HG03095 (cell line): ENCODE results near the gene CCDC9.
"Not testable (repeated sequence)": the region's sequence is repeated elsewhere in the genome, so short reads cannot be mapped to it uniquely, and the experiment has no call there.

Experiments
- ATAC-seq: cut with Tn5 transposase; IDR thresholded peaks from one replicate; pipeline ENCODE4 v1.9.1; 2021; ENCODE audit warnings: moderate library complexity; ENCODE audit not compliant: unreplicated experiment

CCDC9 gene

DNA sequence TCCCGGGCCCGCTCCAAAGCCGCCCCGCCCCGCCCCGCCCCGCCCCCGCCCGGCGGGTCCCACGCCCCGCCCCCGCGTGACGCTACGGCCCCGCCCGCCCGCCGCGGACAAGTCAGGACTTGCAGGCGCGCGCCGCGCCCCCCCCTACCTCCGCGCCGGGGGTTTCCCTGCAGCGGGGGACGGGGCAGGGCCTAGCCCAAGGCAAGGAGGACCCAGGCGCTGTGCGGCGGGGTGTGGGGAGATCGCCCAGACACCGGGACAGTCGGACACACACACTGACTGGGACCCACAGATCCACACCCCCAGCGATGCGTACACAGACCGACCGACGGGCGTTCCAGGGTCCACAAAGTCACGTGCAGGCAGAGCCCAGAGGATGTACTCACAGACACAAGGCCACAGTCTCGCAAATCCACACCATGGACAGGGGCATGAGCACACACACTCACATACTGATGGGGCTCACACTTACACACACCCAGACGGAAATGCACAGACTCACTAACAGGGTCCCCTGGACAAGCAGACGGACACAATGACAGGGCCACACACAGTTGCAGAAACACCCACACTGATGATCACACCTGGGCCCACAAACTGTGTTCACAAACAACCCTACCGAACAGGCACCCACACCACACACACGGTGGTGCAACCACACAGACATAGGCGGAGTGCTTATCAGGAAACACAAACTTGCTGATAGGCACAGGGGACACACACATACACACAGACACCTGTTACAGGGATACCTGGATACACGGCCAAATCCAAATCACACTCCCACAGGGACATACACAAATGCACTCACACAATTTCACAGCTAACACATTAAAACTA, 24.9 kb upstream of the CCDC9 start:
- no peak for ATAC-seq

DNA sequence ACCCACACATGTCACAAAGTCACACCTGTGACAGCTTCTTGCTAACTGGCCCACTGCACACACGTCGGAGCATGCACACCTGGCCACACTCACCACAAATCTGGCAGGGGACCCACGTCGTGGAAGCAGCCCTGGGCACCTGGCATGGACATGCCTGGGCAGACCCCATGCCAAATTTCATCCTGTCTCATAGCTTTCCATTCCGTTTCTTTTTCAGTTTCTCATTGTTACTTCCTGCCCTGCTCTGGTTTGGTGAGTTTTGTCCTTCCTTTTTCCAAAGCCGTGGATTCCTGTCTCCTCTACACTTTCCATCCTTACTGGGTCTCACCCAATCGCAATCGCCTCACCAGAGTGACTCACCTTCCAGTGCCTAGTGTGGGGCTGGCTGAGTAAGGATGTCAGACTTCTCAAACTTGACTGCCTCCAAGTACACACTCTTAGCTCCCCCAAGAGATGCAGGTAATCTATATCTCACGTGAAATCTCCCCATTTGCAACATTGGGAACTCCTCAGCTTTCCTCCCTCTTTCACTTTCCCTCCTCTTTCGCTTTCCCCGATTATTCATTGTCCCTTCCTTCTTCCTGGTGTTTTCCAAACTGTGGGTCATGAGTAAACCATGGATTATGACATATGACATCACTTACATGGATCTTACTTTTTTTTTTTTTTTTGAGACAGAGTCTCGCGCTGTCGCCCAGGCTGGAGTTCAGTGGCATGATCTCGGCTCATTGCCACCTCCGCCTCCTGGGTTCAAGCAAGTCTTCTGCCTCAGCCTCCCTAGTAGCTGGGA, 23.7 kb upstream of the CCDC9 start:
- no peak for ATAC-seq

DNA sequence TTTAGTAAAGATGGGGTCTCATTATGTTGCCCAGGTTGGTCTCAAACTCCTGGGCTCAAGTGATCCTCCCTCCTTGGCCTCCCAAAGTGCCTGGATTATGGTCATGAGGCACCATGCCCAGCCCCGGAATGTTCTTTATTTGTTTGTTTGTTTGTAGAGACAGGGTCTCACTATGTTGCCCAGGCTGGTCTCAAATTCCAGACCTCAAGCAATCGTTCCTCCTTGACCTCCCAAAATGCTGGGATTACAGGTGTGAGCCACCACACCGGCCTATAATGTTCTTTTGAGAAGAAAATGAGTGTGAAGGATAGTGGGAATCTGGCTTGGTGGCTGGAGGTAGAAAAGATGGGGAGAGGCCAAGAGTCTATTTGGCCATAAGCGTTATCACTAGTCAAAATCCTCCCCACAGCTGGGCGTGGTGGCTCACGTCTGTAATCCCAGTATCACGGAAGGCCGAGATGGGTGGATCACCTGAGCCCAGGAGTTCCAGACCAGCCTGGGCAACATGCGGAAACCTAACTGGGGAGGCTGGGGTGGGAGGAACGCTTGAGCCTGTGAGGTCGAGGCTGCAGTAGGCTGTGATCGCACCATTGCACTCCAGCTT, 20.2 kb upstream of the CCDC9 start:
- ATAC-seq, result no peak

DNA sequence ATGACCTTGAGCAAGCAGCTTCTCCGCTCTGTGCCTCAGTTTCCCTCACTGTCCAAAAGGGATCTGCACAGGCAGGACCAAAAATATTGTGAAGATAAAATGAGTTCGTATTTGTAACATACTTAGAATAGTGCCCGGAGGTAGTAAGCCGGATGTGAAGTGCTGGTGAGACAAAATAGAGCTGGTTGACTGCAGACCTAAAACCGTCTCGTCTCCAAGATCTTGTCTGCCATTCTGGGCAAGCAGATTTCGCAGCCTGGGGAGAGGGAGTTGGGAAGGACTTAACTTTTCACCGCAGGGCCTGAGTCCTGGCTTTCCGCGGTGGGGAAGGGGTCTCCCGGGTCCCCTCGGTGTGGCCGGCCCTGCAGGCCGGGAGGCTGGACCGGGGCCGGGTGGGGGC, 17.2 kb upstream of the CCDC9 start:
- no peak for ATAC-seq

DNA sequence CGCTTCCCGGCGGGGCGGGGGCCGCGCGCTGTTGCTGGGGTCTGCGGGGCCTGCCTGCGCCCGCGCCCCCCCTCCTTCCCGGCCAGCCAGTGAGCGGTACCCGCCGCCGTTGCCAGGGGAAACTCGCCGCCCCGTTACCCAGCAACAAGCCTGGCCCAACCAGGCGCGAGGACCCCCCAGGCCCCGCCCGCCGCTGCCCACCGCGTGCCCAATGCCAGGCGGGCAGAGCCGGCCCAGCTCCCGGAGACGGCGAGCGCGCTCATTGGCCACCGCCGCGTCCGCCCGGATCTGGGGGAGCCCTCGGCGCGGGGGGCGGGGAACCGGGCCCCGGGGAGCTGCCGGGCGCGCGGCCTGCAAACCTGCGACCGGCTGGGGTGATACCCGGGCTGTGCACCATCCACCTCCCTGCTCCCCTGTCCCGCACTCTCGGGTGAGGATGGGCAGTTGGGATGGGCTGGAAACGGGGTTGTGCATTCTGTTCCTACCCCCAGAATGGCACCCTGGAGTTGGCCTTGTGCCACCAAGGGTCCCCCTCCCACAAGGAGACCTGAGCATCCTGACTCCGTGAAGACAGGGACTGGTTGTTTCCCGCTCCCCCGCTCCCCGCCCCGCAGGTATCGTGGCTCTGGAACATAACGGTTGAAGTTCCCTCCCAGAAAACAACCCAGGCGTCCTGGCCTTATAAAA, 16.6 kb upstream of the CCDC9 start:
- no peak for ATAC-seq

DNA sequence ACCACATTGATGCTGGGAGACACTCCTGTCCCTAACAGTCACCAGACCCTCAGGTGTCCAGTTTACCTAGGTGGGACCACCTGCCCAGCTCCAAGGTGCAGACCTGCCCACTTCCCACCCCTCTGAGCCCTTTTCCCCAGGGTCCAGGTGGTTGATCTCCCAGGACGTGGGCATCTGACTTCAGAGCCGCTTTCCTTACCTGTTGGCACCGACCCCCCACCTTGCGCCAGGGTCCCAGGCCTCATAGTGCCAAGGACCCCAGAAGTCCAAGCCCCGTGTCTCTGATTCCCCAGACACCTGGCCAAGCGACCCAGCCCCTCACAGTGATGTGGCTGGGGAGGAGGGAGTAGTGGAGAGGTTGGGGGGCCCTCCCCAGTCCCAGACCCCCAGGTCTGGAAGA, 15.8 kb upstream of the CCDC9 start:
- no peak for ATAC-seq

DNA sequence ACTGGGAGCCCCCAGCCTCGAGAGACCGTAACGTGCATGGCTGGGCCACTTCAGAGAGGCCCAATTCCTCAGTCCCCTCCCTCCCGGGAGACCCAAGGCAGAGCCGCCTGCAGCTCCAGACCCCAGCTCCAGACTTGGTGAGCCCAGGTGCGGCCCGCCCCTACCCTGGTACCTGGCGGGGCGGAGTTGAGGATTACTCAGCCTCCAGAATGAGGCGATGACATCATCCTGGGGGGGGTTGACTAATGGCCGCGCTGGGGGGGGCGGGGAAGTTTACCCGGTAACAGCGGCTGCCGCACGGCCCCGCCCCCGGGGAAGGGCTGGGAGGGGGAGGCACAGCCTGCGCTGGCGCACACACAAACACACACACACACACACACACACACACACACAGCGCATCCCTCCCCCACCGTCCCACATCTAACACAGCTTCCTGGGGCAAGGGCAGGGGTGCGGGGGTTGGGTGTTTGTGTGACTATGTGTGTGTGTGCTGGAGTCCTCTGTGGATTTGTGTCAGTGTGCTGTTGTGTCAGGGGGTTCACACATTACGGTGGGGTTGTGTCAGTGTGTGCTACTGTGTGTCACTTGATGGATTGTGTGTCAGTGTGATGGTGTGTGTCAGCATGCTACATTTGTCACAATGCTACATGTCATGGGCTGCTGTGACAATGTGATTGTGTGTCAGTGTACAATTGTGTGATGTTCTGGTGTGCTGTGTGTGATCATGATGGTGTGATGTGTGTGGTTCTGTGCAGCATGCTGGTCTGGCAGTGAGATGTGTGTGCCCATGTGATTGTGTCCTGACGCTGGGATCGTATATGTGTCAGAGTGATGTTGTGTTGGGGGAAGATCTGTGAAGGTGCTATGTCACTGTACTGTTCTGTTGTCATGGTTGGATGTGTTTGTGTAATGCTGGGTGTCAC, 15.1 kb upstream of the CCDC9 start:
- ATAC-seq, result no peak

DNA sequence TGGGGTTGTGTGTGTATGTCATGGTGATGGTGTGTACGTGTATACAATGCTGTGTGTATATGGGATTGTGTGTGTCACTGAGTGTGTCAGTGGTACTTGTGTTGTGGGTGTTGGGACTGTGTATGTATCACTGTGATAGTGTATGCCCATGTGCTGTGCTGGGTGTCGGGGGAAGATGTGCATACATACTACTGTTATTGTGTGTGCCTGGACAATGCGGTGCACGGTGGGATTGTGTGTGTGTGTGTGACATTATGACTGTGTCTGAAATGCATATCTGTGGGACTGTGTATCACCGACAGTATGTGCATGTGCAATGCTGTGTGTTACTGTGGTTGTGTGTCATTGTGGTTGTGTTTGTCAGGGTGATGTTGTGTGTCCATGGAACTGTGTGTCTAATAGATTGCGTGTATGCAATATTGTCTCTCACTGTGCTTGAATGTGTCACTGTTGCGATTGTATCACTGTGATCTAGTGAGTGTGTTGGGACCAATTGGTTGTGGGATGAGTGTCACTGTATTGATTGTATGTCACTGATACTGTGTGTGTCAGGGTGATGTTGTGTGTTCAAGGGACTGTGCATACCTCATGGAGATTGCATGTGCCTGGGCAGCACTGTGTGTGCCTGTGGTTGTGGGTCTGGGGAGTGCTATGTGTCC, 14.3 kb upstream of the CCDC9 start:
- no peak for ATAC-seq

DNA sequence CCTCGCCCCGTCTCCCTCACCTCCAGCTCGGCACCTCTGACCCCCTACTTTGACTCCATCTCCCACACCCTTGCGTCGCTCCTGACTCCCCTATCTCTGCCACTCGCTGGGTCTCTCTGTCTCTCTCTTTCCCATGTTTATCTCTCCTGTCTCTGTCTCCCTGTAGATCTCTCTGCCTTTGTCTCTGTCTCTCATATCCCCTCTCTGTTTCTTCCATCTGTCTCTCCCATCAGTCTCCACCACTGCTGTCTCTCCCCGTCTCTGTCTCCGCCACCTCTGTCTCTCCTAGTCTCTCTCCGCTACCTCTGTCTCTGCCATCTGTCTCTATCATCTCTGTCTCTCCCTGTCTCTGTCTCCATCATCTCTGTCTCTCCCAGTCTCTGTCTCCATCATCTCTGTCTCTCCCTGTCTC, 13.0 kb upstream of the CCDC9 start:
- no peak for ATAC-seq

DNA sequence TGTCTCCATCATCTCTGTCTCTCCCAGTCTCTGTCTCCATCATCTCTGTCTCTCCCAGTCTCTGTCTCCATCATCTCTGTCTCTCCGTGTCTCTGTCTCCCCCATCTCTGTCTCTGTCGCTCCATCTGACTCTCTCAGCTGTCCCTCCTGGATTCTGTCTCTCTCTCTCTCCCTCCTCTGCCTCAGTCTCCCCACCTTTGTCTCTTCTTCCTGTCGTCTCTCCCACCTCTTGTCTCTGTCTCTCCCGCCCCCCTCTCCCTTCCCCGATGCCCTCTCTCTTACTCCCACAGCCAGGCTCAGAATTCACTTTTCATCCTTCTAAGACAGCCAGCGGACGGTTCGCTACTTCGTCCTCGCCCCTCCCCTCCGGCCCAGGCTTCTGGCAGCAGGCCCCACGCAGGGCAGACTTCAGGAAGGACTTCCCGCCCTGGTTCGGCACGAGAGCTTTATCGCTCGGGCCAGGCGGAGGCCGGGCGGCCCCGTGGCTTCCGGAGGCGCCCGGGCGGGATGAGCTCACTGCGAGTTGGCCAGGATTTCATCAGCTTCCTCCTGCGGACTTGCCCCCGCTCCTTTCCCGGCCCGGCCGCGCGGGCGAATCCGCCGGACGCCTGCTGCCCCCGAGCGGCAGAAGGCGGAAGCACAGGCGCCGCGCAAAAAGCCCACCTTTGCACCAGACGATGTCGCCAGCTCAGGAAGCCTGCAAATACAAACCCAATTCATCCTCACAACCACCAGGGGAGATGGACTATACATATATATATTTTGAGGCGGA, 12.4 kb upstream of the CCDC9 start:
- peak; percentile 53 for ATAC-seq

DNA sequence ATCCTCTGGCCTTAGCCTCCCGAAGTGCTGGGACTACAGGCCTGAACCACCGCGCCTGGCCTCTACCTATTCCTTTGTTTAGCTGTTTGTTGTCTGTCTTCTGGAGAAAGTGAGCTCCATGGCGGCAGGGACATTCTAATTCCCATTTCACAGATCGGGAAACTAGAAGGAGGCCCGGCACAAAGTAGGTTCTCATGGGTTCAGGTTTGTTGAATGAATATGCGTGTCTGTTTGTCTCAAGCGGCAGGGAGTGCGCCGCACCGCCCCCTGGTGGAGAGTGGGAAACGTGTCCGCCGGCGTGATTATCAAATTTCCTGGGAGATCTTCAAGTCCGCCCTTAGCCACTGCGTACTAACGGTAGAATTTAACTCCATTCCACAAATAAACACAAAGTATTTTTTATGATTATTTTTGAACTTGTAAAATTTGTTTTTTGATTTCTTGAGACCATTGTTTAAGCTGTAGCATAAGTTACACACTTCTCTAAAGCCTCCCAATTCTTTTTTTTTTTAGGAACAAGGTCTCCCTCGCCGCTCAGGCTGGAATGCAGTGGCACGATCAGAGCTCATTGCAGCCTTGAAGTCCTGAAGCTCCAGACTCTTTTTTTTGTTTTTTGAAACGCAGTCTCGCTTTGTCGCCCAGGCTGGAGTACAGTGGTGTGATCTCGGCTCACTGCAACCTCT, 8.9 kb upstream of the CCDC9 start:
- no peak for ATAC-seq

DNA sequence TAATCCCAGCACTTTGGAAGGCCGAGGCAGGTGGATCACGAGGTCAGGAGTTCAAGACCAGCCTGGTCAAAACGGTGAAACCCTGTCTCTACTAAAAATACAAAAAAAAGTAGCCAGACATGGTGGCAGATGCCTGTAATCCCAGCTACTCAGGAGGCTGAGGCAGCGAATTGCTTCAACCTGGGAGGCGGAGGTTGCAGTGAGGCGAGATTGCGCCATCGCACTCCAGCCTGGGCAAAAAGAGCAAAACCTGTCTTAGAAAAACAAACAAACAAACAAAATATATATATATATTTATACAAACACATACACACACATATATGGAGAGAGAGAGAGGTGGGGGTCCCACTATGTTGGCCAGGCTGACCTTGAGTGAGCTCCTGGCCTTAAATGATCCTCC, 3.3 kb upstream of the CCDC9 start:
- ATAC-seq, result not testable (repeated sequence)

DNA sequence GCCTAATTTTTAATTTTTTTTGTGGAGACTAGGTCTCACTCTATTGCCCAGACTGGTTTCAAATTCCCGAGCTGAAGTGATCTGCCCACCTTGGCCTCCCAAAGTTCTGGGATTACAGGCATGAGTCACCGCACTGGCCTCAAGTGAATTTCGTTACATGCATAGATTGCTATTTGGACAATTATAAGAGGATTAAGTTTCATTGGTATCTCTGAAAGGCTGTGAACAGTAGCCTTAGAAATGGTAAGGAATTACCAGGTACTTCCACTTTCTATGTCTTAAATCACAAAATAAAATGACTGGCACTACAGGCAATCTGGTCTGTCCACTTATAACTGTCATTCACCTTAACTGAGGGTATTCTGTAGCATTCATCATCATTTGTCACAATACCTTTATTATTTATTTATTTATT, 2.9 kb upstream of the CCDC9 start:
- ATAC-seq, result no peak

DNA sequence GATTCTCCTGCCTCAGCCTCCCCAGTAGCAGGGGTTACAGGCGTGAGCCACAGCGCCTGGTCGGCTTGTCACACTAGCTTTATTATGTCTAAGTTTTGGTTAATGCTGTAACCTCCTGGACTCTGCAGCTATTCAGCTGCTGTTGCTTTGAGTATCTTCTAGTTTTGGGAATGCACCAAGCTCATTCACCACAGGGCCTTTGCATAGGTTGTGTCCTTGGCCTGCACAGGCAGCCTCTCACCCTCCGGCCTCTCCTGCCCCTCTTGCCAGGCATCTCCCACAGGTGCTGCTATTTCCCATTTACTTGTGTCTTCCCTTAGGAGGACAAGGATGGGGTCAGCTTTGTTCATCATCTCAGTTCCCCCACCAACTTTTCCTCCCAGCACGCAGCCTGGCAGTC, 2.4 kb upstream of the CCDC9 start:
- no peak for ATAC-seq

DNA sequence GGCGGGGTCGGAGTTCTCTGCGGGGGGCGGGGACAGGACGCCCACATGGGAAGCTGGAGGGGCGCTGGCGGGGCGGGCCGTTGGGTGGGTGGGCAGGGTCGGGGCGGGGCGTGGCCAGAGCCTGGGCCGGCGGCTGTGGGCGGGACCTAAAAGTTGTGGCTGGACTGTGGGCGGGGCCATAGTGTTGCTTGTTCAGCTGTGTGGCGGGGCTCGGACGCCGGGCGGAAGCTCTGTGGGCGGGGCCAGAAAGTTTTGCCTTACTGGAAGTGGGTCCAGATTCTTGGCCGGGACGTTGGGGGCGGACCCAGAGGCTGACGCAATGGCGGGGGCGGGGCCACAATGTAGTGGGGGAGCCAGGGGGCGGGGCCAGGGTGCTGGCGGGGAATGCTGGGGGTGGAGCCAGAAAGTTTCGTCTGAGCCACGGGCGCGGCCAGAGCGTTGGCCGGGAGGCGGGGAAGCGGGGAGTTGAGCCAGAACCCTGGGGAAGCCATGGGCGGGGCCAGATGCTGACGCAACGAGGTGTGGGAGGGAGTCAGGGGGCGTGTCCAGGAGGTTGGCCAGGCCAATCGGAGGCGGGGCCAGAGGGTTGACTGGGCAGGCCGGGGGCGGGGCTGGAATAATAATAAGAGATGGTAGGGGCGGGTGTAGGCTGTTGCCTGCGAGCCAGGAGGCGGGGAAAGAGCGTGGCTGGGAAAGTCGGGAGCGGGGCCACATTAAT, 527 bp downstream of the CCDC9 start:
- ATAC-seq, result peak; percentile 65

DNA sequence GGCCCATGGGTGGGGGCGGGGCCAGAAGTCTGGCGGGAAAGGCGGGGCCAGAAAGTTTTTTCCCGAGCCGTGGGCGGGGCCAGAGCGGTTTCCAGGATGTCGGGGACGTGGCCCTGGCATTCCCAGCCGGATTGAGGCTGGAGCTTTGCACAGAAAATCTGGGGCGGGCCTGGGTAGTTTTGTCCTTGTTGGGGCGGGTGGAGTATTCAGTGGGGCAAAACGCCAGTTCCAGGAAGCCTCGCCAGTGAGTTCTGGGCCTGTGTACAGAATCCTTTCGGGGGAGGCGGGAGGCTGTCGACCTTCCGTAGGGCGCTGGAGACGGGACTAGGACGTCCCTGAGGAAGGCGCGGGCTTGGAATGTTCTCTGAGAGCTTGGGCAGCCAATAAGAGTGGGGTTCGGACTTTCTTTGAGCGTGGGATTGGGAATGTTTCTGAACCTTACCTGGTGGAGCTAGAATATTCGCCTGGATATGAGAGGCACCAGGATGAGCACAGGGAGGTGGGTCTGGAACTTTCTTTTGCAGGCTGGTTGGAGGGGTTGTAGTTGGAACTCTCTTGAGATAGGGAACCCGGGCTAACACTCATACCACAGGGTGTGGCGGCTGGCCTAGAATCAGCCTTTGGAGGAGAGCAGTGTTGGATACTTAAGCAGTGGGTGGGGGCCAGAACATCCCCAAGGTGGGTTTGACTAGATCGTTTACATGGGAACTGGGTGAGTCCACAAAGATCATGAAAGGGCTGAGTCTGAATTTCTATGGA, 1.3 kb downstream of the CCDC9 start:
- ATAC-seq, result peak; percentile 8

DNA sequence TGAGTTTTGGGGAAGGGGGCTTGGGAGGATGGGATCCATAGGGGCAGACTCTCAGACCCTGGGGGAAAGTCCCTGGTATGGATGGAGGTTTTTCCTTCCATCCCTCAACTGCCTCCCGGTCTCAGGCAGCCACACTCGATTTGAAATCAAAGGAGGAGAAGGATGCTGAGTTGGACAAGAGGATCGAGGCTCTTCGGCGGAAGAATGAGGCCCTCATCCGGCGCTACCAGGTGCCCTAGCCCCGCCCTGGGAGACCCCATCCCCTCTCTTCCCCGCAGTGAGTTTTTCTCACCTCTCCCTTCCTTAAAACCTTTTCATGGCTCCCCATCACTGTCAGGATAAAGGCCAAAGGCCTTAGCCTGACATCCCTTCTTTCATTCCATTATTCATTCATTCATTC, 2.1 kb downstream of the CCDC9 start:
- ATAC-seq, result no peak
